Mesodermal cell (in vitro differentiated cells): ENCODE measurements around the gene TAS2R20.

ENCODE experiments used
- H3K27ac ChIP-seq: 2 replicates; pipeline ENCODE4 v1.7.0; 2013; ENCODE audit warnings: mild to moderate bottlenecking, low read depth, low read length, moderate library complexity; ENCODE audit not compliant: severe bottlenecking
- H3K36me3 ChIP-seq: 2 replicates; pipeline ENCODE4 v1.7.1; 2013; ENCODE audit warnings: mild to moderate bottlenecking, low read length, moderate library complexity; ENCODE audit not compliant: control insufficient read depth, insufficient read depth
- H3K4me1 ChIP-seq: one replicate; pipeline ENCODE4 v1.7.1; 2013; ENCODE audit warnings: mild to moderate bottlenecking, low read length; ENCODE audit not compliant: insufficient read depth, control insufficient read depth, poor library complexity, severe bottlenecking
- H3K4me3 ChIP-seq: 2 replicates; pipeline ENCODE4 v1.7.0; 2013; ENCODE audit warnings: low read length, control low read depth, mild to moderate bottlenecking; ENCODE audit not compliant: insufficient read depth, poor library complexity, severe bottlenecking; ENCODE audit errors: extremely low read depth
- H3K9me3 ChIP-seq: 2 replicates; pipeline ENCODE4 v1.7.1; 2013; ENCODE audit warnings: mild to moderate bottlenecking, low read length, moderate library complexity; ENCODE audit not compliant: control insufficient read depth
- WGBS, 2 experiments: methylation state at CpG; one replicate each; pipeline ENCODE4 v1.1.5; 2013; ENCODE audit warnings: missing lambda C conversion rate in 2 of 2; ENCODE audit not compliant: insufficient coverage in 2 of 2; 5-methylcytosine and 5-hydroxymethylcytosine counted together

Gene TAS2R20

DNA sequence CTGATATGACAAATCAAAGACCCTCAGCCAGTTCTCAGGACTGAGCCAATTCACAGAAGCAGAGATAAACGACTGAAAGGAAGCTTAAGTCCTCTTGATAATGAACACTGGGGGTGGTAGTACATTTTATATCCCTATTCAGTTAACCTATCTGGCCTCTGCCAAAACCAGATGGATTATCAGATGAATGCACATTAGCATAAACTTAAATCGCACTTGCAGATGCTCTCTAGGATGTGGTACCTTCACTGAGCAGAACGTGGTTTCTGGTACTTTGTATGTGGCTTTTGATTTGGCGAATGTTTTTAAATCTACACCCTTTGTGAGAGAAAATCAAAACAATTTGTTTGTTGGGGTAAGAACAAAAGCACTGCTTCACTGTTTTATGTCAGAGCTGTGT lies 37.9 kb downstream of the TAS2R20 start:
- no peak overlapping the region for H3K4me3 ChIP-seq
- no peaks in the 10 kb centered on the region for H3K4me1 ChIP-seq
- H3K27ac ChIP-seq: no peak overlapping the region
- H3K36me3 ChIP-seq: no peaks in the 10 kb centered on the region
- H3K9me3 ChIP-seq: no peaks in the 10 kb centered on the region
- WGBS, 2 experiments: 83 to 100% methylated on average over 2 to 3 of the region's 4 CpGs

DNA sequence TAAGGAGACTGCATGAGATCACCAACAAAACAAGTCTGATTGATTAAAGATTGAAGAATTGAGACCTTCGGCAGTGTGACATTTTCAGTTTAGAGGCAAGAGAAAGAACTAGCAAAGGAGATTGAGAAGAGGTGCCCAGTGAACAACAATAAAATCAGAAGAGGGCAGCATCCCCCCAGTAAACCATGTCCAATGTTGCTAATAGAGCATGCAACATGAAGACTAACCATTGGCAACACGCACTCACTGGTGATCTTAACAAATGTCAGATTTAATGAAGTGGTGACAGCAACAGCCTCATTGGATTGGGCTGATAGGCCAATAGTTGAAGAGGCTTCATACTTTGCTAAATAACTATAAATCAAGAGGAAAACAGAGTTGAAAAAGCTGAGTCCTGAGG lies 38.3 kb downstream of the TAS2R20 start:
- 95 to 100% methylated on average over 1 to 2 of the region's 2 CpGs for WGBS, 2 experiments
- Histone ChIP-seq H3K36me3 (no peaks in the 10 kb centered on the region), H3K27ac (no peak overlapping the region), H3K9me3 (no peaks in the 10 kb centered on the region), H3K4me1 (no peaks in the 10 kb centered on the region), H3K4me3 (no peak overlapping the region)

DNA sequence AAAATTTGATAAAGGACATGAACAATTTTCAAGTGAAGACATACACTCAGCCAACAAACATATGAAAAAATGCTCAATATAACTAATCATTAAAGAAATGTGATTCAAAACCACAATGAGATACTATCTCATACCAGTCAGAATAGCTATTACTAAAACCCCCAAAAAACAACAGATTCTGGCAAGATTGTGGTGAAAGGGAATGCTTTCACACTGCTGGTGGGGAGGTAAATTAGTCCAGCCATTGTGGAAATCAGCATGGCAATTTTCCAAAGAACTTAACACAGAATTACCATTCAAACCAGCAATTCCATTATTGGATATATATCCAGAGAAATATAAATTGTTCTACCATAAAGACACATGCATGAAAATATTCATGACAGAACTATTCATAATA lies 40.4 kb downstream of the TAS2R20 start:
- Histone ChIP-seq H3K4me1 (no peaks in the 10 kb centered on the region), H3K9me3 (no peaks in the 10 kb centered on the region), H3K36me3 (no peaks in the 10 kb centered on the region), H3K4me3 (no peak overlapping the region), H3K27ac (no peak overlapping the region)

DNA sequence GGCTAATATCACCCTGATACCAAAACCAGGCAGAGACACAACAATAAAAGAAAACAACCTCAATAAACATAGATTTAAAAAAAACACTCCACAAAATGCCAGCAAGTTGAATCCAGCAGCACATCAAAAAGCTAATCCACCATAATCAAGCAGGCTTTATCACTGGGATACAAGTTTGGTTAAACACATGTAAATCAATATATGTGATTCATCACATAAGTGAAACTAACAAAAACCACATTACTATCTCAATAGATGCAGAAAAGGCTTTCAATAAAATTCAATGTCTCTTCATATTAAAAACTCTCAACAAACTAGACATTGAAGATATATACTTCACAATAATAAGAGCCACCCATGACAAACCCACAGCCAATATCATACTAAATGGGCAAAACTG lies 42.0 kb downstream of the TAS2R20 start:
- Histone ChIP-seq H3K9me3 (no peaks in the 10 kb centered on the region), H3K36me3 (no peaks in the 10 kb centered on the region), H3K4me1 (no peaks in the 10 kb centered on the region)

DNA sequence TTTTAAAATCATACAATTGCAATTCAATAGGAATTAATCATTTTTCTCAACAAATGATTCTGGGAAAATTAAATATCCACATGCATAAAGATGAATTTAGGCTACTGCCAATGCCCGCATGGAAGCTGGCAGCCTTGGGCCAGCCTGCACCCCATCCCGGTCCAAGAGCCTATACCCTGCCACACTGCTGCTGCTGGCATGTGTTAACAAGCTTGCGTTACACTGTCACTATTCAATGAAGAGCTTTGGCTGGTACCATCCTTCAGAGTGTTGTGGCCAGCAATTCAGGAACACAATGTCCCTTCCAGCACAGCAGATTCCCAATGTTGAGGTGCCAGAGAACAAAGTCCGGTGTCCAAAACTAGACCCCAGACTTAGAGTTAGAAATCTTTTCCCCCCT lies 45.5 kb downstream of the TAS2R20 start:
- 92 to 95% methylated on average over 3 of the region's 4 CpGs for WGBS, 2 experiments
- no peaks in the 10 kb centered on the region for H3K4me1 ChIP-seq
- no peaks in the 10 kb centered on the region for H3K36me3 ChIP-seq
- no peak overlapping the region for H3K4me3 ChIP-seq
- H3K27ac ChIP-seq: no peak overlapping the region
- H3K9me3 ChIP-seq: no peaks in the 10 kb centered on the region

More for the DNA sequence above, 42.0 kb downstream of the TAS2R20 start:
- no peak overlapping the region for H3K4me3 ChIP-seq
- no peak overlapping the region for H3K27ac ChIP-seq
